ENCODE results near the gene RPH3AL. TPM values are rescaled to one million over a fixed set of nuclear protein-coding genes. Genes with fewer than 3 reads are reported as not detected.

The RPH3AL gene
- total RNA-seq, 2 experiments from 2014 or later, result 2.4 to 2.8 TPM

DNA sequence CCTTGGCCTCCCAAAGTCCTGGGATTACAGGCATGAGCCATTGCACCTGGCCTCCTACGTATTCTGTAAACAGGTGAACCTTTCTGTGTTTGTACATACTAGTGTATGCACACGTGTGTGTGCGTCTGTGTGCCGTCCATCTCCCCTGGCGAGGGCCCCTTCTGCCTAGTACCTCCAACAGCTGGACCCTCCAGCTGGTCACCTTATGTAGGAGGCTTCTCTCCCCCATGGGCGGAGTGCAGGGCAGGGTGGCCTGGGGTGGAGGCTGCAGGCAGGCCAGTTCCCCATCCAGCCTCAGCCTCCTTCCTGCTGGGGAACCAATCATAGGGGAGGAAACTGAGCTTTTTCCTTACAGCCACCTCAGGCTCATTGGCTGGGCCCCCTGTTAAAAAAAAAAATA, 146.8 kb downstream of the RPH3AL start:
- H3K4me3 ChIP-seq (ENCODE audit: low read length), result no peak overlapping the region
- peaks cover 3% of the 10 kb centered on the region for H3K9me3 Mint-ChIP-seq
- H3K4me1 ChIP-seq (ENCODE audit: insufficient read depth, low read length), result no peaks in the 10 kb centered on the region
- ChIA-PET POLR2A (no interaction called here), CTCF (no interaction called here)
- H3K27ac ChIP-seq (ENCODE audit: low read depth in 1 of 2, low read length in 2 of 2), result no peak overlapping the region
- H3K27ac Mint-ChIP-seq, result no peak overlapping the region
- no peaks in the 10 kb centered on the region for H3K4me1 Mint-ChIP-seq (ENCODE audit: low read depth)
- peaks cover 0 to 22% of the 10 kb centered on the region in 2 experiments for H3K9me3 ChIP-seq (ENCODE audit: control insufficient read depth in 1 of 2, insufficient read depth in 1 of 2, low read length in 2 of 2)
- no peak for TF ChIP-seq CTCF (IDR thresholded peaks at IDR 0.05)
- no peak overlapping the region for H3K4me3 Mint-ChIP-seq
- H3K36me3 ChIP-seq (ENCODE audit: insufficient read depth, low read length), result no peaks in the 10 kb centered on the region
- peaks cover 22% of the 10 kb centered on the region for H3K27me3 Mint-ChIP-seq
- H3K36me3 Mint-ChIP-seq (ENCODE audit: low read depth), result no peaks in the 10 kb centered on the region
- DNase-seq (no peak), ATAC-seq (ENCODE audit: poor library complexity) (no peak)
- intact Hi-C loops (cut with DNase I, micrococcal nuclease), result no loop called here
- H3K27me3 ChIP-seq (ENCODE audit: control insufficient read depth in 1 of 2, insufficient read depth in 2 of 2, low read length in 2 of 2), result peaks cover 0 to 9% of the 10 kb centered on the region in 2 experiments

- peaks cover 3% of the 10 kb centered on the region for H3K9me3 Mint-ChIP-seq
- Histone ChIP-seq H3K4me1 (ENCODE audit: insufficient read depth, low read length) (no peaks in the 10 kb centered on the region), H3K4me3 (ENCODE audit: low read length) (no peak overlapping the region), H3K9me3 (ENCODE audit: control insufficient read depth in 1 of 2, insufficient read depth in 1 of 2, low read length in 2 of 2) (peaks cover 0 to 22% of the 10 kb centered on the region in 2 experiments), H3K27me3 (ENCODE audit: control insufficient read depth in 1 of 2, insufficient read depth in 2 of 2, low read length in 2 of 2) (peaks cover 0 to 6% of the 10 kb centered on the region in 2 experiments), H3K27ac (ENCODE audit: low read depth in 1 of 2, low read length in 2 of 2) (no peak overlapping the region), H3K36me3 (ENCODE audit: insufficient read depth, low read length) (no peaks in the 10 kb centered on the region)
- H3K27me3 Mint-ChIP-seq, result peaks cover 19% of the 10 kb centered on the region
- CTCF ChIA-PET, result no interaction called here
- no peak for TF ChIP-seq CTCF (IDR thresholded peaks at IDR 0.05)
- no peak overlapping the region for H3K4me3 Mint-ChIP-seq
- intact Hi-C loops (cut with DNase I, micrococcal nuclease), result no loop called here
- no peak for DNase-seq
- ATAC-seq (ENCODE audit: poor library complexity), result no peak
- no peaks in the 10 kb centered on the region for H3K36me3 Mint-ChIP-seq (ENCODE audit: low read depth)
- H3K4me1 Mint-ChIP-seq (ENCODE audit: low read depth), result no peaks in the 10 kb centered on the region
- no peak overlapping the region for H3K27ac Mint-ChIP-seq
- POLR2A ChIA-PET, result no interaction called here
Measured at GRCh38 chr17:205148-205669, 147.4 kb downstream of the RPH3AL start.

DNA sequence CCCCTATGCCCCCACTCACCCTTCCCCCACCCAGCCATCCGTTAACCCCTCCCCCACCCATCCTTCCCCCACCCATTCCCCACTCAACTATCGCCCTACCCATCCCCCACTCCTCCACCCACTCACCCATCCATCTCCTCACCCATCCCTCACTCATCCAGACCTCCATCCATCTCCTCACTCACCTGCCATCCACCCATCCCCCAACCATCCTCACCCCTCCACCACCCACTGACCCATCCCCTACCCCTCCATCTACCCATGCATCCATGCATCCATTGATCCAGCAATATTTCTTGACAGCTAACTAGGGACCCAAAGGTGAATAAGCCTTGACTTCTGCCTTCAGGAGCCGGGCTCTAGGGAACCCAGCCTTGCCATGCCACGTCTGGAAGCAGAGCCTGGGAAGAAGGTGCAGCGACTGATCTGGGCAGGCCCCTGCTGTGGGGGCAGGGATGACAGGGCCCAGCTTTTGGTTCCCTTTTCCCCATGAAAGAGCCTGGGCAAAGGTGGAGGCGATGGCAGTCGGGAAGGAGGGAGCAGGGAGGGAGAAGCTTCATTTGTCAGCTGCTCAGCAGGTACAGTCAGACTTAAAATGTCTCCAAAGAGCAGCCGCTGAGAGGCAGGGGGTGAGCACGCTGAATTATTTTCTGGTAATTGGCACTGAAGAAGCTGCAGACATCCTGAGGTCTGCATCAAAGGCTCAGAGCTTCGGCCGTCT, 148.0 kb downstream of the RPH3AL start:
- Histone ChIP-seq H3K36me3 (ENCODE audit: insufficient read depth, low read length) (no peaks in the 10 kb centered on the region), H3K4me1 (ENCODE audit: insufficient read depth, low read length) (no peaks in the 10 kb centered on the region), H3K9me3 (ENCODE audit: control insufficient read depth in 1 of 2, insufficient read depth in 1 of 2, low read length in 2 of 2) (peaks cover 0 to 22% of the 10 kb centered on the region in 2 experiments), H3K27me3 (ENCODE audit: control insufficient read depth in 1 of 2, insufficient read depth in 2 of 2, low read length in 2 of 2) (peaks cover 4% of the 10 kb centered on the region in 2 experiments), H3K27ac (ENCODE audit: low read depth in 1 of 2, low read length in 2 of 2) (no peak overlapping the region), H3K4me3 (ENCODE audit: low read length) (no peak overlapping the region)
- DNase-seq (no peak), ATAC-seq (ENCODE audit: poor library complexity) (no peak)
- Mint-ChIP-seq H3K4me3 (no peak overlapping the region), H3K9me3 (peaks cover 3% of the 10 kb centered on the region), H3K4me1 (ENCODE audit: low read depth) (no peaks in the 10 kb centered on the region), H3K27me3 (peaks cover 20% of the 10 kb centered on the region), H3K36me3 (ENCODE audit: low read depth) (no peaks in the 10 kb centered on the region), H3K27ac (no peak overlapping the region)
- TF ChIP-seq CTCF (IDR thresholded peaks at IDR 0.05), result no peak
- POLR2A ChIA-PET, result no interaction called here
- intact Hi-C loops (cut with DNase I, micrococcal nuclease), result no loop called here
- CTCF ChIA-PET, result interaction anchor here (0.6 kb wide), 1 partner anchor 819 kb away, joined by 5 read pairs; no protein-coding TSS in a partner anchor
